A673 (cell line): Measurements from ENCODE around the gene ATG5. TPM values are rescaled to one million over a fixed set of nuclear protein-coding genes. Genes with fewer than 3 reads are reported as not detected.

ENCODE experiments used
- BruUV-seq: library from RNA; stranded (reverse); fragments of 400-500 nt; replicated peaks from 2 replicates; lab custom pipeline; 2021; lab: Mats Ljungman, UMichigan
- CTCF ChIA-PET: fragments of 300-600 bp; sonication (Branson Sonifier 250); formaldehyde crosslinking; loops from one replicate; lab custom pipeline; 2022; ENCODE audit warnings: antibody characterized with exemption; lab: Charles Lee
- POLR2A ChIA-PET: fragments of 300-600 bp; sonication (Branson Sonifier 250); formaldehyde crosslinking; loops from one replicate; lab custom pipeline; 2022; ENCODE audit warnings: antibody characterized with exemption; ENCODE audit not compliant: low non-redundant PET; lab: Charles Lee
- DNase-seq: peaks from one replicate; pipeline ENCODE4 v3.0.0-alpha.2; 2015; ENCODE audit warnings: low spot score
- H3K27ac ChIP-seq: fragments of 200-600 bp; sonication (generic); 2 replicates; pipeline ENCODE4 v1.5.1; 2016; ENCODE audit warnings: mixed run types, low read depth, mild to moderate bottlenecking, mixed read lengths, antibody characterized with exemption, low read length; ENCODE audit not compliant: poor library complexity, severe bottlenecking
- H3K27me3 ChIP-seq: fragments of 200-600 bp; sonication (generic); replicated peaks from 2 replicates; pipeline ENCODE4 v1.6.1; 2017; ENCODE audit warnings: mixed run types, low read depth, mild to moderate bottlenecking, mixed read lengths, antibody characterized with exemption, low read length; ENCODE audit not compliant: insufficient read depth, poor library complexity
- H3K36me3 ChIP-seq: fragments of 200-600 bp; sonication (generic); 2 replicates; pipeline ENCODE4 v1.6.1; 2016; ENCODE audit warnings: mixed run types, mild to moderate bottlenecking, mixed read lengths, antibody characterized with exemption, low read length; ENCODE audit not compliant: insufficient read depth, poor library complexity, severe bottlenecking
- H3K4me1 ChIP-seq: fragments of 200-600 bp; sonication (generic); 2 replicates; pipeline ENCODE4 v1.6.1; 2017; ENCODE audit warnings: mixed run types, mild to moderate bottlenecking, mixed read lengths, antibody characterized with exemption, low read length; ENCODE audit not compliant: insufficient read depth, poor library complexity, severe bottlenecking
- H3K4me3 ChIP-seq: fragments of 200-600 bp; sonication (generic); 2 replicates; pipeline ENCODE4 v1.5.1; 2016; ENCODE audit warnings: low read depth, mixed run types, mild to moderate bottlenecking, mixed read lengths, low read length; ENCODE audit not compliant: poor library complexity, severe bottlenecking
- H3K9me3 ChIP-seq: fragments of 200-600 bp; sonication (generic); 2 replicates; pipeline ENCODE4 v1.6.1; 2016; ENCODE audit warnings: mixed run types, low read depth, mild to moderate bottlenecking, mixed read lengths, antibody characterized with exemption, low read length; ENCODE audit not compliant: poor library complexity, severe bottlenecking
- EZH2 ChIP-seq: fragments of 200-600 bp; sonication (generic); IDR thresholded peaks from 2 replicates; pipeline ENCODE4 v1.6.1; 2017; ENCODE audit warnings: borderline replicate concordance, low read depth, mild to moderate bottlenecking, mixed read lengths, antibody characterized with exemption, low read length; ENCODE audit not compliant: poor library complexity, severe bottlenecking
- intact Hi-C: fragments of 100-400 bp; cut with micrococcal nuclease; formaldehyde crosslinking; loops from one replicate; pipeline ENCODE4 v1.10.0; 2022; ENCODE audit not compliant: unreplicated experiment
- total RNA-seq: library from RNA; stranded (reverse); gene quantifications from 2 replicates; pipeline ENCODE4 v1.2.3, GENCODE V29; 2021
- TF ChIP-seq, protein P1 (sequence below): fragments of 300-800, 200-600 bp; sonication (generic); conservative IDR thresholded peaks from 2 replicates; pipeline ENCODE4 v1.5.1; 2017; ENCODE audit warnings: low read depth, mild to moderate bottlenecking, antibody characterized with exemption, low read length, moderate library complexity, mixed read lengths

ATG5 gene
- total RNA-seq, 1 experiment from 2014 or later, result 37.0 TPM

DNA sequence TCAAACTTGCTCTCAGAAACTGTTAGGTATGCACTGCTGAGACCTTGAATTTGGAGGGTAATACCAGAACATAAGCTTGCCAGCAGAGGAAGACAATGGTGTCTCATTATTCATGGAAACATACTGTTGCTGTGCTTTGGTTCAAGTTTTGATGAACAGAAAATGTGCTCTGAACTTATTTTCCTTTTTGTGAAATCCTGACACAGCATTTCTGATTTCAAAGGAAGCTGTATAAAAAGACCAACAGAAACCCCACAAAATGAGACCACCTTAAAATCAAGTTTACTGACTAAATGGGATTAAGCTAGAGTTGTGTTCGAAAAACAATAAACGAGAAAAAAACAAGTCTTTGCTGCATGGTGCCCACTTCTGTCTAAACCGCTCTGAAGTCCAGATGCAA lies 169.1 kb downstream of the ATG5 start:
- TF ChIP-seq EZH2, result no peak
- TF ChIP-seq, protein P1, sequence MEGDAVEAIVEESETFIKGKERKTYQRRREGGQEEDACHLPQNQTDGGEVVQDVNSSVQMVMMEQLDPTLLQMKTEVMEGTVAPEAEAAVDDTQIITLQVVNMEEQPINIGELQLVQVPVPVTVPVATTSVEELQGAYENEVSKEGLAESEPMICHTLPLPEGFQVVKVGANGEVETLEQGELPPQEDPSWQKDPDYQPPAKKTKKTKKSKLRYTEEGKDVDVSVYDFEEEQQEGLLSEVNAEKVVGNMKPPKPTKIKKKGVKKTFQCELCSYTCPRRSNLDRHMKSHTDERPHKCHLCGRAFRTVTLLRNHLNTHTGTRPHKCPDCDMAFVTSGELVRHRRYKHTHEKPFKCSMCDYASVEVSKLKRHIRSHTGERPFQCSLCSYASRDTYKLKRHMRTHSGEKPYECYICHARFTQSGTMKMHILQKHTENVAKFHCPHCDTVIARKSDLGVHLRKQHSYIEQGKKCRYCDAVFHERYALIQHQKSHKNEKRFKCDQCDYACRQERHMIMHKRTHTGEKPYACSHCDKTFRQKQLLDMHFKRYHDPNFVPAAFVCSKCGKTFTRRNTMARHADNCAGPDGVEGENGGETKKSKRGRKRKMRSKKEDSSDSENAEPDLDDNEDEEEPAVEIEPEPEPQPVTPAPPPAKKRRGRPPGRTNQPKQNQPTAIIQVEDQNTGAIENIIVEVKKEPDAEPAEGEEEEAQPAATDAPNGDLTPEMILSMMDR, result no peak
- H3K4me3 ChIP-seq, result no peak overlapping the region
- H3K9me3 ChIP-seq, result no peaks in the 10 kb centered on the region
- CTCF ChIA-PET, result no interaction called here
- intact Hi-C loops, result no loop called here
- no peaks in the 10 kb centered on the region for H3K4me1 ChIP-seq
- H3K27me3 ChIP-seq, result no peaks in the 10 kb centered on the region
- DNase-seq, result no peak
- BruUV-seq, result no TSS peak
- POLR2A ChIA-PET, result no interaction called here
- no peaks in the 10 kb centered on the region for H3K36me3 ChIP-seq
- H3K27ac ChIP-seq, result no peak overlapping the region

DNA sequence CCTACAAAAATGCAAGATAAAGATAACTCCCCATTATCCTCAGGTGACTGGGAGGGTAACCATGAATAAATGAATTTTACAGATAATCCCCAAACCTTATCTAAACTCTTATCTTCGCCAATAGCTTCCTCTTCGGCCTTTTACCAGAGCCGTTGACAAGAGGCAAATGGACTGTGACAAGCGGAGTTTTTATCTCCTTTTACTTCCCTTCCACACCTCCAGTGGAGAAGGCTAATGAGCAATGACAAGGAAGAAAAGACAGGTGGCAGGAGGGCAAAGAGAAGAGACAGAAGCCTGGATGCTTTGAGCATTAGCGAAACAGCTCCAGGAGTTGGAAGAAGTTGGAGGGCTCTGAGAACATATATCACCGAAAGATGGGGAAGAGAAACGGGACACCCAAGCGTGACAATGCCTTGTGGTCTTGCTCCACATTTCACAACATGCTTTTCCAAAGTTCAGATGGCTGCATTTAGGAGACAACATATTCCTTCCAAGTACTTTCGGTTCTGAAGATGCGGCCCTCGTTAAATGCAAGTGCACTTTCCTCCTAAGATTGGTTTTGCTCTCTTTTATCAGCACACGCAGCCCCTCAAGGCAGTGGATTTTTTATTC lies 170.2 kb downstream of the ATG5 start:
- Histone ChIP-seq H3K4me3 (no peak overlapping the region), H3K4me1 (no peaks in the 10 kb centered on the region), H3K9me3 (no peaks in the 10 kb centered on the region), H3K27ac (no peak overlapping the region), H3K27me3 (no peaks in the 10 kb centered on the region), H3K36me3 (no peaks in the 10 kb centered on the region)
- intact Hi-C loops, result no loop called here
- TF ChIP-seq, protein P1, result no peak
- no peak for TF ChIP-seq EZH2
- ChIA-PET POLR2A (no interaction called here), CTCF (no interaction called here)
- no peak for DNase-seq
- BruUV-seq, result no TSS peak

DNA sequence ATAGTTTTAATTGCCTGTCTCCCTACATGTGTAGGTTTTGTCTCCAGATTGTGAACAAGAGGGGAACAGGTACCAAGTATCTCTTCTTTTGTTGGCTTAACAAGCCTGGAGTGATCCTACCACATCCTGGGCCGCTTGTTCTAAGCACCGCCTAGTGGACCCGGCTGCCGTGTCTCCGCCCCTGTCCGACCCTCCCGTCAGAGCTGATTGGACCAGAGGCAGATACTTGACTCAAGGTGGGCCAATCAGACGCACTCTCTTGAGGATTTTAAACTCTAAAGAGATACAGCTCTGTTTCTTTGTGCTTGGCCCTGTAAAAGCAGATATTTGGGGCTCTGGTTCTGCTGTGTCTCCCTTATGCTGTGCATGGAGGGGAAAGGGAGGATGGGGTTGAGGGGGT lies 171.2 kb downstream of the ATG5 start:
- H3K36me3 ChIP-seq, result no peaks in the 10 kb centered on the region
- no peak for DNase-seq
- H3K27ac ChIP-seq, result no peak overlapping the region
- CTCF ChIA-PET, result no interaction called here
- no peaks in the 10 kb centered on the region for H3K4me1 ChIP-seq
- no TSS peak for BruUV-seq
- H3K9me3 ChIP-seq, result no peaks in the 10 kb centered on the region
- no peak overlapping the region for H3K4me3 ChIP-seq
- POLR2A ChIA-PET, result interaction anchor here (0.7 kb wide), 1 partner anchor 120 kb away, joined by 6 read pairs; no protein-coding TSS in a partner anchor
- intact Hi-C loops, result no loop called here
- TF ChIP-seq, protein P1, result no peak
- TF ChIP-seq EZH2, result no peak
- H3K27me3 ChIP-seq, result no peaks in the 10 kb centered on the region
